NCI-H1417 (cell line): Measurements from ENCODE around the gene TRAK1.

Experiments used
- DNase-seq, 3 experiments: peaks; one replicate each; lab custom pipeline; 2025; lab: John Stamatoyannopoulos, UW

Gene TRAK1

DNA sequence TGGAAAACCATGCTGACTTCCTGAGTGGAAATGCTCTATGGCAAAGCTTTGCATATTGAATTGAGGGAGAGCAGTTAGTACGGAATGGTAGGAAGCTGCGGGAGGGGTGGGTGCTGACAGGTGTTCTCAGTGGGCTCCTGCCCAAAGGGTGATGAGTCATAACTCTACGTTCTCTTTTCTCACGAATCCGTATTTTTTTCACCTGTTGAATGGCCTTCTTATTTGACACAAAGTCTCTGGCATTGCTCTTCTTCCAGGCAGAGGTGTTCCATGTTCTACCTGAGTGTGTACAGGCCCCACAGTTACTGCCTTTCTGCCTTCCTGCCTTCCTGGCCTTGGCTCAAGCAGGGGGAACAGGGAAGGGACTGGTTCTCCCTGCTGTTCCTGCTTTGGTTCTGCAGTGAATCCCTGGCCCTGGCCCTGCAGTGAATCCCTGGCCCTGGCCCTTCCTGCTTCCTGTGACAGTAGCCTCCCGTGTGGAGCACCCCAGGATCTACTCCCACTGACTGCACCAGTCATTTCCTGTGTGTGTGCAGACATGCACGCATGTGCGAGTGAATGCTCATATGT, 31.9 kb downstream of the TRAK1 start:
- DNase-seq: peak in 1 of 3 experiments; percentile 7

DNA sequence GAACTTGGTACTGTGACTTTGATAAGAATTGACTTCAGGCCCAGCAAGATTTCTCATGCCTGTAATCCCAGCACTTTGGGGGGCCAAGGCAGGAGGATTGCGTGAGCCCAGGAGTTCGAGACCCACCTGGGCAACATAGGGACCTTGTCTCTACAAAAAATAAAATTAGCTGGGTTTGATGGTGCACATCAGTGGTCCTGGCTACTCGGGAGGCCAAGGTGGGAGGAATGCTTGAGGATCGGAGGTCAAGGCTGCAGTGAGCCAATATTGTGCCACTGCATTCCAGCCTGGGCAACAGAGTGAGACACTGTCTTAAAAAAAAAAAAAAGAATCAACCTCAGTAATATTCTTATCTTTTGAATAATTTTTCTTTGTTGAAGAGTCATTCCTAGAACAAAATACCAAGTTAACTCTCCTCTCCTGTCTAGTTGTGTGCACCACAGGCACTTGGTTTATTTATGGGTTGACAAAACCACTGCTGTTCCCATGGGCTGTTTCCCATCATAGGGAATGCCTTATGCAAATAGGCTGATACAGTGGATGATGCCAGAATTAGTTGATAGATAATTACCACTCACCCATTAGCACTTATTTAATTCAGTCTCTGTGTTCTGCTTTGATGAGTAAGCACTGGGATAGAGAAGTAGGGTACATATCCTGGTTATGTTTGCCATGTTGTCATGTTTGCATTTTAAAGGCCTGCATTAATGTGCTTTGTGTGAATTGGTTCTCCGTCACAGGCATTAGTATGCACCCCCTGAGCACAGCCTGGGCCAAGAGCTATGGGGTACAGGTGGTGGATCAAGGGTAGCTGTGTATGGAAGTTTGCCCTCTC, 32.9 kb downstream of the TRAK1 start:
- no peak for DNase-seq

DNA sequence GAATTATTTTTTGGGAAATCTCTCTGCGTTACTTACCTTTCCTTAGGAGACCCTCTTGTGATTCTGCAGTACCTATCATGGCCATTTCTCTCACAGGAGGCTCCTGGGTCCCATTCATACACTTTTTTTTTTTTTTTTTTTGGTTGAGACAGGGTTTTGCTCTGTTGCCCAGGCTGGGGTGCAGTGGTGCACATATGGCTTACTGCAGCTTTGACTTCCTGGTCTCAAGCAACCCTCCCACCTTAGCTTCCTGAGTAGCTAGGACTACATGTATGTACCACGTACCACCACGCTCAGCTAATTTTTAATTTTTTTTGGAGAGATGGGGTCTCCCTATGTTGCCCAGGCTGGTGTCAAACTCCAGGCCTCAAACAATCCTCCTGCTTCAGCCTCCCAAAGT, 36.1 kb downstream of the TRAK1 start:
- no peak for DNase-seq

DNA sequence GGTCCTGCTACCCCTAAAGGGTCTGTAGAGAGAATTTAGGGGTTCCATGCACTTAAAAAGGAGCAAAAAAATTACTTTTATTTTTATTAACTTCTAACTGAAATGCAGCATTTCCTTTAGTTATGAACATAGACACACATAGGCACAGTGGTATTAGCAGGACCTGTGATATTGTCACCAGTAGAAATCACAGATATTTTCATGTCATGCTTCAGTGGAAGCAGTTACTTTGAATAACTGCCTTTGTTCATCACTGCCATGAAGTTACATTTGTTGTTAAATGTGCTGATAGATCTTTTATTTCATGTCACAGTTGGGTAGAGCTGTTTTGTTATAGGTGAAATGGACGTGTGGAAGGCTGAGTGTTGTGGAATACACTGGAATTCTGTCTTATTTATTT, 37.4 kb downstream of the TRAK1 start:
- no peak for DNase-seq

DNA sequence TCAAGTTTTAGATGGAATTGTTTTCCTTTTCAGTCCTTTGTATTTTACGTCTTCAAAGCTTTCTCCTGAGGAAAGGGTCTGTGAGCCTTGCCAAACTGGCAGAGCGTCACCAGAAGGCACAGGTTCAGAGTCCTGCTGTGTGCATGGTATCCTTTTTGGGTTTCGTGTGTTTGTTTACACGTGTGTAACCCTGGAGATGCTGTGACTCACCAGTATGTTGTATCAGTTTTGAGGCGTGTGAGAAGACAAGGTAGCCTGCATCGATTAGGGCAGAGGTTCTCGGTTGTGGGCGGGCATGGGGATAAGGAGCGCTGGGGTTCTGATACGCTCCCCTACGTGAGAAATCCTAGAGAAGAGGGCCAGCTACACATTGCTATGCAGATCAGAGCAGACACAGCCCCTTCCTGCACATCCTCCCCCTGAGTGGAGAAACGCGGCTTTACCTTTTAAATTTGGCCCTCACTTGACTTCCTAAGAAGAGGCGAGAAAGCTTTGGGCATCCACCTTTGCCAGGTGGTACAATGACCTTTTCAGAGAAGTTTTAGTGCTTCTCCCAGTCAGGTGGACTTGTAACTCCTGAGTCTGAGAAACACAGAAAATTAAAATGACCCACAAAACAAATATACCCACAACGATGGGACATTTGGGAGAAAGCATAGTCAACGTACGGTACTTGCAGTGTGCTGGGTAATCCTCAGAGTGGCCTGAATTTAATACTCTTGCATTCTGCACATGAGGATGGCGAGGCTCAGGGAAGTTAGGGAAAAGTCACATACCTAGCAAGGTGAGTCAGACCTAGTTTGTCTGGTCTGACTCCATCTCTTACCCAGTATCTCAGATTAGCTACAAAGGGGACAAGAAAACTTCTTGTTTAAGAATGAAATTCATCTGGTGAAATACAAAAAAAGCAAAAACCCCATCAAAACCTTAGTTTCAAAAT, 38.1 kb downstream of the TRAK1 start:
- peak in 1 of 3 experiments; percentile 2 for DNase-seq

DNA sequence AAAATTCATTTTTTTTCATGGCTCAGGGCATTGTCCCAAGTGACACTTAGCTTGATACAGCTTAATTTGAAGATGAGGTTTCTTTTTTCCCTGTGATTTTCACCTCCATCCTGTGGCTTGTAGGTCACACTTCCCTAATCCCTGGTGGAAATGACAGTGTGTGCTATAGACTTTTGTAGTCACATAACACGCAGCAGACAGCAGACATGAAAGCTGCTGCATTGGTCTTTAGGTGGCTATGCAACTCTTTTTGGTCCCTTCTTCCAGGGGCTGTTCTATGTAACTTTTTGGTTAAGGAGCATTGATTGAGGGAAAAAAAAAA, 38.8 kb downstream of the TRAK1 start:
- no peak for DNase-seq

DNA sequence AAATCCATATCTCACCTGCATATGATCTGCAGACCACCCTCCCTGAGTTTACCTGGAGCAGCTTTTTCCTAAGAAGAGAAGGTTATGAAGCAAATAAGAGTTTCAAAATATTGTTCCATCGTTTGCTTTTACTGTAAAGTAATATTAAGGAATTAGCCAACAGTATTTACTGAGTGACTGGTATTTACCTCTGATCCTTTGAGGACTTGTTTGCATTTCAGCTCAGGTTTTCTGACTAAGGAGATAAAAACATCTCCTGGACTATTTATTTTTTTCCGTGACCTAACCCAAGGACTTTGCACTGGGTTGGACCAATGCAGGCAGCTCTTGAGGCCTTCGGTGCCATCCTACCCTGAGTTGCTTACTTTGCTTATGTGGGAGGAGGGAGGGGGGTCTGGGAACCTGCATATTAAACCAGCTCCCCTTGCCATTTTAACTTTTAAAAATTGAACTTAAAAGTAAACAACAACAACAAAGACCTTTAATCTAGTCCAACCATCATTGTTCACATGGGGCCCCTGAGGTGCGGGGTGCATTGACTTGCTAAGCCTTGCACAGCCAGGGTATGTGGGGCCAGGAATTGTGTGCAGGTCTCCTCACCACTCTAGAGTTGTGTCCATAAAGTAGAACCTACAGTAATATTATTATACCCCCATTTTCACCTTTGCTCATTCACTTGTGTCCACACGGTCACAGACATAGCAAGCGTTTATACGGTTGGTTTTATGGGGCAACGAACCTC, 39.3 kb downstream of the TRAK1 start:
- no peak for DNase-seq

DNA sequence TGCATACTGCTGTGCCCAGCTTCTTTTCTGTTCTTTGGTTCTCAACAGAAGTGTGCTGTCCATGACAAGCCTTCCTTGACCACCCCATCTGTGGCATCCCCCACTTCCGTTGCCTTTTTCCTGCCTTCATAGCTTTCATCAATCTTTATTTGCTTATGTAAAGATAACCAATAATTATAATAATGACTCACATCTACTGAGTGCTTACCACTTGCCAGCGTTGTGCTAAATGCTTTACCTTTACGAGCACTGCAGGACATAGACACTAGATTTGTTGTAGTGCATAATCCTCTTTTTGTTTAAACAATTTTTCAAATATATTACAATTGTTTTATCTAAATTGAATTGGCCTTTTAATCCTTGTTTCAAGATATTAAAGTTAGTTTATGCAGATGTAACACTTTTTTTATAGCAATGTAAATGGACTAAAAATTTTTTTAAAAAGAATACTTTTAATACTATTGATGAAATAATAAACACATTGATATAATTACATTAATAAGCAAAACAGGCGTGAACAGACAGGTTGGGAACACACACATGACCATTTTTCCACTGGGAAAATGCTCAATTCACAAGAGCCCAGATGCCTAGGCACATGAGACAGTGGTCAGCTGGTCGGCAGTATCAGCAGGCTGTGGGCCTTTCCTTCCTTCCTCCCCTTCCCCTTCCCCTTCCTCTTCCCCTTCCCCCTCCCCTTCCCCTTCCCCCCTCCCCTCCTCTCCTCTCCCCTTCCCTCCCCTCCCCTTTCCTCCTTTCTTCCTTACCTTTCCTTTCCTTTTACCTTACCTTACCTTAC, 42.5 kb downstream of the TRAK1 start:
- DNase-seq: peak in 2 of 3 experiments; percentile 6 to 27

DNA sequence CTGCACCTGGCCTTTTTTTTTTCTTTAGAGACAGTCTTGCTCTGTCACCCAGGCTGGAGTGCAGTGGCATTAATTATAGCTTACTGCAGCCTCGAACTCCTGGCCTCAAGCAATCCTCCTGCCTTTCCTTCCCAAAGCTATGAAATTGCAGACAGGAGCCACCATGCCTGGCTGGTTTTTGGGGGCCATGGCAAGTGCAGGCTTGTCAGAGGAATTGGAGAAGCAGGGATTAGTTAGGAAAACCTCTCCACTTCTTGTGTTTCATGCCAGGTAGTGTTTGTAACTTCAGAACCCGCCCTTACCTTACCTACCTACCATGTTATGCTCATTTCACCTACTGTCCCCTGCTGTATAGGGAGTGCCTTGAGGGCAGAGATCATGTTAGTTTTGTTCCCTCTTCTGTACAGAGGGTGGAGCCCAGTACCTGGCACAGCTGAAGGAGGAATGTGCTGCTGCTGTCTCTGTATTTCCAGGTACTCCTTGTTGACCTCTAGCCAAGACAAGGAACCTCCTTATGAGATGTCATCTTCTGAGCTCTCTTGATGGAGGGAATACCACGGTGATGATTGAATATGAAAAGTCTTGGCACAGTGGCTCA, 43.8 kb downstream of the TRAK1 start:
- peak in 1 of 3 experiments; percentile 1 for DNase-seq

DNA sequence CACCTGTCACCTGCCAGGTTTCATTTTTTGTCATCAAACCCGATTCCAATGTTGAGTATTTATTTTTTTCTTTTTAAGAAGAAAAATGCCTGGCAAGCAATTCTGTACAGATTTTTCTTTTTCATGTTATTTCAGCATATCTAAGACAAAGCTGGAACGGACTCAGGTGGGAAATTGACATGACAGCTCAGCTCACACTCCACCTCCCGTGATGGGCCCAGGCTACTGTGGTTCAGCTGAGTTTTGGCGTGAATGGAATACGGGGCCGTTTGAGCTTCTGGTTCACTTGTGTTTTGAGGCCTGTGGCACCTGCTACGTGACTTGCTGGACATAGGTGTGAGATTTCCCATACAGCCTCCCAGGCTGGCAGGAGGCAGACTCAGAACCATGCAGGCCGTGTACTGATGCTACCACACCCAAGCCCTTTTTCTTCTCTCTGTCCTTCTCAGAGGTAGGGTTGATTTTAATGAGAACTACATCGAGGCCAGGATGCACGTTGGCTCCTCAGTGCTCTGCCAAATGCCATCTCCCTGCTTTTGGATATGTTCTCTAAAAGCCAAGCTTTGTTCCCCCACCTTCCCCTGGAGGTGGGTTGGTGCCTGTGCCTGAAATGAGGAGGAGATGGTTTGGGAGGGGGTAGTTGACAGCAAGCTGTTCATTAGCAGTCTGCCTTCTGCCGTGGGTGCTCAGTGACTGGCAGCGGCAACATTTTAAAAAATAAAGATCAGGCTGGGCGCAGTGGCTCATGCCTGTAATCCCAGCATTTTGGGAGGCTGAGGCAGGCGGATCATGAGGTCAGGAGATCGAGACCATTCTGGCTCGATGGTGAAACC, 48.7 kb downstream of the TRAK1 start:
- DNase-seq: no peak

DNA sequence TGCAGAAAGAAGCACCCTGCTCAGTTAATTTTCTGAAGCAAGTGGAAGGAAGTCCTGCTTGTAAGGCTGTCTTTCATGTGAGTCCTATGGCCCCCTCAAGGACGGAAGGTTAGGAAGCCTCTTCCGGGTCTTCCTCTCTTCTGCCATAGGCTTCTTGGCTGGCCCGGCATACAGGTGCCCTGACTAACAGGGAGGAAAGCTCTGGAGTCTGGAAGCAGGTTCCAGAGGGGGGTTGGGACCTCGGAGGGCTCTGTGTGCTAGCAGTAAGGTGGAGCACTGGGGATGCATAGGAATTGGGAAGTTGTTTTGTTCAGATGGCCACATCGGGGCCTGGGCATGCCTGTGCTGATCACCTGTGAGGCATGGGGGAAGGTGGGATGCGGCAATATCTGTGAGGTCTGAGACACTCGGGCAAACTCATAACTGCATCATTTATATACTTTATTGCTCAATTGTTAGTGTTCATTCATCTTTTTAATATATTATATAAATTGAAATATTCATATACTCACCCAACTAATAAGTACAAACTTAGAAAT, 49.6 kb downstream of the TRAK1 start:
- no peak for DNase-seq

DNA sequence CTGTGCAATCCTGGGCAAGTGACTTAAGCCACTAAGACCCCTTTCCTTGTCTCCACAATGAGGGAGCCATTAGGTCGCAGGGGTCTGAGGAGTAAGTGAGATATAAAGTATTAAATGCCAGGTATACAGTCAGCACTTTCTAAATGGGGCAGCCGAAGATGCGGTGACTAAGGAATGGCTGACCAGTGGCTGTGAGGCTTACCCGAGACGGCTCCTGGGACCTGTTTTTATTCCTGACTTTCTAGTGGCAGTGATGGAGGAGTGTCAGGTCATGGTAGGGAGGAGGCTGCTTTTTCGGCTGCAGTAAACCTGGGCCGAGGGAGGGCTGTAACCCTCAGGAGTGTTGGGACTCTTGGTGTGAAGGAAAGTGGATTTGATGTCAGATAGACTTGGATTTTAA, 52.3 kb downstream of the TRAK1 start:
- DNase-seq: no peak

DNA sequence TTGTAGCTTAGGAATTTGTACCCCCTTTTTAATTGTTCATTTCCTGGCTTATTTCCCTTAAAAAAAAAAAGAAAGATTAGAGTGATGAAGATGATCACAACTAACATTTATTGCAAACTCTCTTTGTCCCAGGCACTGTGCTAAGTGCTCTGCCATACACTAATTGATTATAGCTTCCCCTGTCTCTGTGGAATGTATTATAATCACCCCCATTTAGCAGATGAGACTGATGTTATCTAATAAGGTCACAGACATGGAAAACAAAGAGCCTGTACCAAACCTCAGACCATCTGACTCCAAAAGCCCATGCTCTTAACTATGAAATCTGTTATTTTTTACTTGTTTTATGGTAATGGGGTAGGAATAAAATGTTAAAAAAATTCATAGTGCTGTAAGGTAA, 53.1 kb downstream of the TRAK1 start:
- DNase-seq: no peak

DNA sequence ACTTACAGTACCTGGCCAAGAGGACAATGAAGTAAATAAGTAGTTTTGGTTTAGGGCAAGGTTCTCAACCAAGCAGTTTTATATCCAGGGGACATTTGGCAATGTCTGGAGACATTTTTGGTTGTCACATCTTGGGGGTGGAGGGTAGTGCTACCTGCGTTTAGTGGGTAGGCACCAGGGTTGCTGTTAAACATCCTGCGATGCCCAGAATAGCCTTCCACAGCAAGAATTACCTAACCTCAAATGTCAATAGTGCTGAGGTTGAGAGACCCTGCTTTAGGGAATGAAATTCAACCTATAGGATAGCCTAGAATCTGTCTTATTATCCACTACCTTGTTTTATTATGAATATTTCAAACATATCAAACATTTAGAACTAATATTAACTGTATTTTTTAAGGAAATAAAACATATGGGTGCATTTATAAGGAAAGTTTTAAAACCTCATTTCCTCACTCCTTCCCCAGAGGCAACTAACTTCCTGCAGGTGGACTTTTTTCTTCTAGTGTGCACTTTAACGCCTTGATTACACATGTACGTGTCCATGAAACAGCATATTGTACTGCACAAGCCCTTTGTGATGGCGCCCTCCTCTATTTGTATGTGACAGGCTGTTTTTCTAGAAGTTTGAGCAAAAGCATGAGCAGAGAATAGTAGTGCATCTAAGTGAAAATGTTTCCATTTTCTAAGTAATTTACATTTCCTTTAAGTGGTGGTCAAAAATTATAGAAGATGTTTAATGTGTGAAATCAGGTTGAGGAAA, 57.1 kb downstream of the TRAK1 start:
- no peak for DNase-seq

DNA sequence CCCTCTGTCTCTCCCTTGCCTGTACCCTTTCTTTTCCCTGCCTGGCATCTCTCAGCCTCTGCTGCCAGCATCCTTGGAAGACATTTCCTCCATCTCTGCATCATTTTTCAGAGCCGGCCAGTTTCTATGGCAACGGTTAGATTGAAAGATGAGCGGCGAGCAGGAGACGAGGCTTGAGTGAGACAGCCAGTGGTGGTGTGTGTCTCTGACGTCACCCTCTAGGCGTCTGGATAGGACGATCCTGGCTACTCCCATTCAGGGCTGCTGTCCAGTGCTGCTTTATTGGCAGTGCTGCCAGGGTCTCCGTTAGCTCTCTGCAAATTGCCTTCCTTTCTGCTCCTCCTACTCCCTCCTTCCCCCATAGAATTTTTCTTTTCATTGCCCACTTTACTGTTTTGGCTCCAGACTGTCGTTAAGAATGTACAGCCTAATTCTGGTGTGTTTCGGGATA, 57.9 kb downstream of the TRAK1 start:
- DNase-seq: no peak

DNA sequence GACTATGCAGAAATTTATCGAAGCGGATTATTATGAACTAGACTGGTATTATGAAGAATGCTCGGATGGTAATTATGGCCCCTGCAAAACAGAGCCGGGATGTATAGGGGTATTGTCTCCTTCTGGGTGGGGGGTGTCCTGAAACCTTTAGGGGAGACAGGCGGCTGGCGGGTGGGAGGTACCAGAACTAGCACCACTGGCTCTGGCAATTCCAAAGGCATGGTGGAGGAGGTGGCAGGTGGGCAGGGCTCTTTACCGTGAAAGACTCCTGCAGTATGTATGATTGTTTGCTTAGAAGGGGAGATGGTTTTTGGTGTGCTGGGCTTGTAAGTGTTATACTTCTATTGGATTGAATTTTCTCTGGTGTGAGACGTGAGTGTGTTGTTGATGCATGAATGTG, 58.4 kb downstream of the TRAK1 start:
- DNase-seq: no peak

DNA sequence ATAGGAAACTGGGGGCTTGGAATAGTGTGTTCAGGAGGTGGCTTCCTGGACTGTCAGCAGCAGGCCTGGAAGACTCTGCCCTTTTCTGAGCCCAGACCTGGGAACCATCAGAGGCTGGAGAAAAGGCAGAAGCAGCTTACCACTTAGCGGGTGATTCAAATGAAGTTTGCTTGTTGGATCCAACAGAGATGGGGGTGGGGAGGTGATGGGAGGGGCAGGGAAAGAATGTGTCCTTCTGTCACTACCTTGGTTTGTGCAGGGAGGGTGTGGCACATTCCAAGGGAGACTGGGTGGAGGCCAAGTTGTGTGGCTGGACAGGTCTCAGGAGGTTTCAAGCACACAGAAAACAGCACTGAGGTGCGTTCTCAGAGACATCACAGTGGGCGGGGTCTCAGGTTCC, 58.8 kb downstream of the TRAK1 start:
- no peak for DNase-seq

DNA sequence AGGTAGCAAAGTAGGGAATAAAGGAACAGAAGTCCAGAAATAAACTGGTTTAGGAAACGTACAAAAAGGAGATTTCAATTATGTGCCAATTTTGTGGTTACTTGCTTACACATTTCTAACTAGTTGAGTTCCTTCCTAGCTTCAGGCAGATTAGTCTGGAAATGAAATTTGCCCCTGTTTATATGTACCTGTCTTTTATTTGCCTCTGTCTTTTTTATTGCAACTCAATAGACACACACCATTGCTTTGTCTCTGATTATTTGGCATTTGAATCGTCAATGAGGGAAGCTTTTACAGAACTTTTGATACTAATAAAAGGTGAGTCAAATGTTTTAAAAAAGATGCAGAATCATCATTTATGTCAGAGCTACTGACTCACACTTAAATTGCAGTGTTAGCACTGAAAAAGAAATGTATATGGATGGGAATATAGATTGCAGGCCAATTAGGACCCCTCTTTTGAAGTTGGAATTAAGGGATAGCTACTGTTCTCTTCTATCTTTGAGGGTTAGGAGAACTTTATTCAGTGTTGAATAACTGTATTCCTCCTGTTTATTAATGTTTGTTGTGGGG, 60.5 kb downstream of the TRAK1 start:
- no peak for DNase-seq
